AG09309 (cell line): ENCODE data around the gene TMED10.
"Not testable (repeated sequence)": the region's sequence is repeated elsewhere in the genome, so short reads cannot be mapped to it uniquely, and the experiment has no call there.

Experiments used
- DNase-seq: peaks from one replicate; pipeline ENCODE4 v3.0.0-alpha.2; 2010; ENCODE audit warnings: low read depth
- H3K4me3 ChIP-seq: 2 replicates; pipeline ENCODE4 v1.5.1; 2011; ENCODE audit warnings: mild to moderate bottlenecking, low read depth, low read length, moderate library complexity; ENCODE audit not compliant: control insufficient read depth
- CTCF ChIP-seq: IDR thresholded peaks from 2 replicates; pipeline ENCODE4 v1.5.1; 2011; ENCODE audit warnings: mild to moderate bottlenecking, low read depth, low read length, inconsistent platforms; ENCODE audit not compliant: insufficient read depth, control insufficient read depth; ENCODE audit errors: missing control alignments

The TMED10 gene

GRCh38 chr14:75182821-75183220 lies 6.4 kb upstream of the TMED10 start:
- H3K4me3 ChIP-seq = no peak overlapping the region
- no peak for TF ChIP-seq CTCF
- peak; percentile 71 for DNase-seq

GRCh38 chr14:75182163-75182562 lies 5.8 kb upstream of the TMED10 start:
- not testable (repeated sequence) for H3K4me3 ChIP-seq, DNase-seq

GRCh38 chr14:75181293-75182062 lies 5.1 kb upstream of the TMED10 start:
- no peak overlapping the region for H3K4me3 ChIP-seq
- TF ChIP-seq CTCF = no peak
- no peak for DNase-seq

- peak overlapping the region; percentile 99 for H3K4me3 ChIP-seq
- TF ChIP-seq CTCF = no peak
- DNase-seq = no peak
These were observed 703 bp downstream of the TMED10 start for GRCh38 chr14:75175677-75176141.

- no peak for DNase-seq
- no peak for TF ChIP-seq CTCF
- no peak overlapping the region for H3K4me3 ChIP-seq
These were observed 2.3 kb downstream of the TMED10 start for GRCh38 chr14:75174066-75174465.

- TF ChIP-seq CTCF = no peak
- DNase-seq = no peak
These were observed 5.6 kb downstream of the TMED10 start for GRCh38 chr14:75170772-75171171.

GRCh38 chr14:75168586-75169335 lies 7.7 kb downstream of the TMED10 start:
- no peak for DNase-seq
- TF ChIP-seq CTCF = no peak
- H3K4me3 ChIP-seq = no peak overlapping the region

More at GRCh38 chr14:75170772-75171171, 5.6 kb downstream of the TMED10 start:
- no peak overlapping the region for H3K4me3 ChIP-seq
